ENCODE data around the gene MCU.
"Not testable (repeated sequence)": the region's sequence is repeated elsewhere in the genome, so short reads cannot be mapped to it uniquely, and the experiment has no call there.

MCU gene

GRCh38 chr10:72660220-72660619 lies 31.7 kb upstream of the MCU start:
- H3K4me1 ChIP-seq (ENCODE audit: control insufficient read depth, insufficient read depth, low read length): no peaks in the 10 kb centered on the region
- no peaks in the 10 kb centered on the region for H3K36me3 ChIP-seq (ENCODE audit: control insufficient read depth, insufficient read depth, low read length)
- H3K4me3 ChIP-seq (ENCODE audit: low read depth, low read length): no peak overlapping the region
- no peaks in the 10 kb centered on the region for H3K9me3 ChIP-seq (ENCODE audit: control insufficient read depth, insufficient read depth, low read length)
- H3K9ac ChIP-seq (ENCODE audit: low read depth, low read length): no peak overlapping the region
- H3K27ac ChIP-seq (ENCODE audit: low read depth, low read length): no peak overlapping the region
- H3K27me3 ChIP-seq (ENCODE audit: control insufficient read depth, insufficient read depth, low read length): no peaks in the 10 kb centered on the region

DNA sequence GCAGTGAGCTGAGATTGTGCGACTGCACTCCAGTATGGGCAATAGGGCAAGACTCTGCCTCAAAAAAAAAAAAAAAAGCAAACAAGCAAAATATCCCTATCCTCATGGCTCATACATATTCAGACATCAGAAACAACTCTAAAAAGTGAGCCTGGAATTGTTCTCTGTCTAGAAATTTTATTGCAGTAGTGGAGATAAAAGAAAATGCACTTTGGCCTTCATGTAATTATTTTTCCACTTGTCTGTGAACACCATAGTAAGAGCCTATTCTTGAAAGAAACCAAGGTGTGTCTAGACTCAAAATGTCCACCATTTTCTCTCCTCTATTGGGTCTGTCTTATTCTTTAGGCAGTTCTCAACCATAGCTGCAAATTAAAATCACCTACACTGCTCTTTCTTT lies 30.5 kb upstream of the MCU start:
- Histone ChIP-seq H3K4me3 (ENCODE audit: low read depth, low read length) (no peak overlapping the region), H3K9me3 (ENCODE audit: control insufficient read depth, insufficient read depth, low read length) (no peaks in the 10 kb centered on the region), H3K36me3 (ENCODE audit: control insufficient read depth, insufficient read depth, low read length) (no peaks in the 10 kb centered on the region), H3K4me1 (ENCODE audit: control insufficient read depth, insufficient read depth, low read length) (no peaks in the 10 kb centered on the region), H3K9ac (ENCODE audit: low read depth, low read length) (no peak overlapping the region), H3K27me3 (ENCODE audit: control insufficient read depth, insufficient read depth, low read length) (no peaks in the 10 kb centered on the region), H3K27ac (ENCODE audit: low read depth, low read length) (no peak overlapping the region)

GRCh38 chr10:72663971-72664370 lies 28.0 kb upstream of the MCU start:
- no peaks in the 10 kb centered on the region for H3K4me1 ChIP-seq (ENCODE audit: control insufficient read depth, insufficient read depth, low read length)
- H3K36me3 ChIP-seq (ENCODE audit: control insufficient read depth, insufficient read depth, low read length): no peaks in the 10 kb centered on the region
- no peaks in the 10 kb centered on the region for H3K9me3 ChIP-seq (ENCODE audit: control insufficient read depth, insufficient read depth, low read length)
- H3K4me3 ChIP-seq (ENCODE audit: low read depth, low read length): no peak overlapping the region
- no peaks in the 10 kb centered on the region for H3K27me3 ChIP-seq (ENCODE audit: control insufficient read depth, insufficient read depth, low read length)
- no peak overlapping the region for H3K9ac ChIP-seq (ENCODE audit: low read depth, low read length)
- H3K27ac ChIP-seq (ENCODE audit: low read depth, low read length): no peak overlapping the region

- Histone ChIP-seq H3K4me3 (ENCODE audit: low read depth, low read length) (no peak overlapping the region), H3K9me3 (ENCODE audit: control insufficient read depth, insufficient read depth, low read length) (no peaks in the 10 kb centered on the region), H3K27me3 (ENCODE audit: control insufficient read depth, insufficient read depth, low read length) (no peaks in the 10 kb centered on the region), H3K4me1 (ENCODE audit: control insufficient read depth, insufficient read depth, low read length) (no peaks in the 10 kb centered on the region), H3K9ac (ENCODE audit: low read depth, low read length) (no peak overlapping the region), H3K36me3 (ENCODE audit: control insufficient read depth, insufficient read depth, low read length) (no peaks in the 10 kb centered on the region), H3K27ac (ENCODE audit: low read depth, low read length) (no peak overlapping the region)
Measured at GRCh38 chr10:72665925-72666324, 26.0 kb upstream of the MCU start.

GRCh38 chr10:72667207-72667864 lies 24.6 kb upstream of the MCU start:
- Histone ChIP-seq H3K27me3 (ENCODE audit: control insufficient read depth, insufficient read depth, low read length) (no peaks in the 10 kb centered on the region), H3K9ac (ENCODE audit: low read depth, low read length) (no peak overlapping the region), H3K27ac (ENCODE audit: low read depth, low read length) (no peak overlapping the region), H3K4me3 (ENCODE audit: low read depth, low read length) (no peak overlapping the region), H3K9me3 (ENCODE audit: control insufficient read depth, insufficient read depth, low read length) (no peaks in the 10 kb centered on the region), H3K4me1 (ENCODE audit: control insufficient read depth, insufficient read depth, low read length) (no peaks in the 10 kb centered on the region), H3K36me3 (ENCODE audit: control insufficient read depth, insufficient read depth, low read length) (no peaks in the 10 kb centered on the region)

DNA sequence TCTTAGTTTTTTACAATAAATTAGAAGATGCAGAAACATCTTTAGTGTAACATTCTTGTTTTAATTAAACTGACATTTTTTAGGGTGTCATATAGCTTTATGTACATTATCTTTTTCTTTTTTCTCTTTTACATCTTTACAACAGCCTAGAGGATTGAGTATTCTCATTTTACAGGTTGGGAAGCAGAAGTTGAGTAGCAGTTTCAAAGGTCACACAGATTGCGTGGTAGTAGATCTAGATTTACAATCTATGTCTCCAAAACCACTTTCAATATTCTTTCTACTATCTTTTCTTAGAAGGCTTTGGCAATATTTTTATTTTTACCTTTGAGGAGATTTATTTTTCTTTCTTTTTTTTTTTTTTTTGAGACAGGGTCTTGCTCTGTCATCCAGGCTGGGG lies 18.7 kb upstream of the MCU start:
- Histone ChIP-seq H3K36me3 (ENCODE audit: control insufficient read depth, insufficient read depth, low read length) (no peaks in the 10 kb centered on the region), H3K9ac (ENCODE audit: low read depth, low read length) (no peak overlapping the region), H3K4me3 (ENCODE audit: low read depth, low read length) (no peak overlapping the region), H3K27me3 (ENCODE audit: control insufficient read depth, insufficient read depth, low read length) (no peaks in the 10 kb centered on the region), H3K9me3 (ENCODE audit: control insufficient read depth, insufficient read depth, low read length) (no peaks in the 10 kb centered on the region), H3K27ac (ENCODE audit: low read depth, low read length) (no peak overlapping the region), H3K4me1 (ENCODE audit: control insufficient read depth, insufficient read depth, low read length) (no peaks in the 10 kb centered on the region)

GRCh38 chr10:72674174-72674573 lies 17.8 kb upstream of the MCU start:
- H3K4me3 ChIP-seq (ENCODE audit: low read depth, low read length); H3K4me1 ChIP-seq (ENCODE audit: control insufficient read depth, insufficient read depth, low read length); H3K36me3 ChIP-seq (ENCODE audit: control insufficient read depth, insufficient read depth, low read length); H3K27me3 ChIP-seq (ENCODE audit: control insufficient read depth, insufficient read depth, low read length); H3K9ac ChIP-seq (ENCODE audit: low read depth, low read length); H3K27ac ChIP-seq (ENCODE audit: low read depth, low read length); H3K9me3 ChIP-seq (ENCODE audit: control insufficient read depth, insufficient read depth, low read length): not testable (repeated sequence)

DNA sequence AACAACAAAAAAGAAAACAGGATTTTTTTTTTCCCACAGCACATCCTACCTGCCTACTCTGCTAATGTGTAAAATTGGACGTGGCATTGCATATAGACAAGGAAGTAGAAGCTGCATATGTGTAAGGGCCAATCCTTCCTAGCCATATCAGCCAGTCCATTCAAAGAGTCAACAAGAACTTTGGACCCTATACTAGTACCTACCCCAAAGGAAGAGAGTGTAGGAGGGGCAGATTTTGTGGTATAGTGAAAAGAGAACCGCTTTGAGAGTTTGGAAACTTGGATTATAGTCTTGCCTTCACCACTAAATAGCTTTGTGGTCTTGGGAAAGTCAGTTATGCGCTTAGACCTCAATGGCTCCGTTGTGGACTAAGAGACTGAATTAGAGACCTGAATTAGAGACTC lies 12.1 kb upstream of the MCU start:
- Histone ChIP-seq H3K9me3 (ENCODE audit: control insufficient read depth, insufficient read depth, low read length) (no peaks in the 10 kb centered on the region), H3K4me3 (ENCODE audit: low read depth, low read length) (no peak overlapping the region), H3K27me3 (ENCODE audit: control insufficient read depth, insufficient read depth, low read length) (no peaks in the 10 kb centered on the region), H3K9ac (ENCODE audit: low read depth, low read length) (no peak overlapping the region), H3K4me1 (ENCODE audit: control insufficient read depth, insufficient read depth, low read length) (no peaks in the 10 kb centered on the region), H3K27ac (ENCODE audit: low read depth, low read length) (no peak overlapping the region), H3K36me3 (ENCODE audit: control insufficient read depth, insufficient read depth, low read length) (no peaks in the 10 kb centered on the region)

- H3K27me3 ChIP-seq (ENCODE audit: control insufficient read depth, insufficient read depth, low read length): no peaks in the 10 kb centered on the region
- no peaks in the 10 kb centered on the region for H3K36me3 ChIP-seq (ENCODE audit: control insufficient read depth, insufficient read depth, low read length)
- no peak overlapping the region for H3K4me3 ChIP-seq (ENCODE audit: low read depth, low read length)
- H3K9me3 ChIP-seq (ENCODE audit: control insufficient read depth, insufficient read depth, low read length): no peaks in the 10 kb centered on the region
- H3K27ac ChIP-seq (ENCODE audit: low read depth, low read length): no peak overlapping the region
- H3K9ac ChIP-seq (ENCODE audit: low read depth, low read length): no peak overlapping the region
- no peaks in the 10 kb centered on the region for H3K4me1 ChIP-seq (ENCODE audit: control insufficient read depth, insufficient read depth, low read length)
Measured at GRCh38 chr10:72682638-72683037, 9.3 kb upstream of the MCU start.

GRCh38 chr10:72685264-72685921 lies 6.5 kb upstream of the MCU start:
- Histone ChIP-seq H3K27ac (ENCODE audit: low read depth, low read length) (no peak overlapping the region), H3K9ac (ENCODE audit: low read depth, low read length) (no peak overlapping the region), H3K4me3 (ENCODE audit: low read depth, low read length) (no peak overlapping the region)

GRCh38 chr10:72686430-72686829 lies 5.5 kb upstream of the MCU start:
- not testable (repeated sequence) for H3K27me3 ChIP-seq (ENCODE audit: control insufficient read depth, insufficient read depth, low read length); H3K27ac ChIP-seq (ENCODE audit: low read depth, low read length); H3K4me3 ChIP-seq (ENCODE audit: low read depth, low read length); H3K36me3 ChIP-seq (ENCODE audit: control insufficient read depth, insufficient read depth, low read length); H3K9ac ChIP-seq (ENCODE audit: low read depth, low read length); H3K9me3 ChIP-seq (ENCODE audit: control insufficient read depth, insufficient read depth, low read length); H3K4me1 ChIP-seq (ENCODE audit: control insufficient read depth, insufficient read depth, low read length)

More at GRCh38 chr10:72685264-72685921, 6.5 kb upstream of the MCU start:
- H3K4me1 ChIP-seq (ENCODE audit: control insufficient read depth, insufficient read depth, low read length): no peaks in the 10 kb centered on the region
- H3K9me3 ChIP-seq (ENCODE audit: control insufficient read depth, insufficient read depth, low read length): no peaks in the 10 kb centered on the region
- H3K36me3 ChIP-seq (ENCODE audit: control insufficient read depth, insufficient read depth, low read length): no peaks in the 10 kb centered on the region
- H3K27me3 ChIP-seq (ENCODE audit: control insufficient read depth, insufficient read depth, low read length): no peaks in the 10 kb centered on the region

Data from HUES48 (cell line).